ENCODE data around the gene CCDC27. TPM values are rescaled to one million over a fixed set of nuclear protein-coding genes. Genes with fewer than 3 reads are reported as not detected.

The CCDC27 gene
- polyA plus RNA-seq, 3 donors, result not detected

- DNase-seq, result no peak
- WGBS (ENCODE audit: insufficient coverage), result 92% methylated on average over 30 of the region's 34 CpGs
- H4K20me1 ChIP-seq (ENCODE audit: insufficient read depth, low read length), result peaks cover 89% of the 10 kb centered on the region
- H3K79me2 ChIP-seq (ENCODE audit: insufficient read depth, low read length), result peaks cover 74% of the 10 kb centered on the region
- H3K4me3 ChIP-seq (replicated peaks in 1 of 3; ENCODE audit: low read depth in 2 of 3, low read length in 3 of 3), result no peak overlapping the region
- no peak for TF ChIP-seq CTCF (IDR thresholded peaks at IDR 0.05)
- no peak overlapping the region for H3K9ac ChIP-seq (ENCODE audit: insufficient read depth, low read length, poor library complexity, severe bottlenecking)
- H3K4me2 ChIP-seq (replicated peaks; ENCODE audit: extremely low read depth, low read length, poor library complexity, severe bottlenecking), result no peak overlapping the region
- H3K36me3 Mint-ChIP-seq, result peaks cover 39 to 68% of the 10 kb centered on the region in 2 donors
- H3K9me3 ChIP-seq (replicated peaks in 1 of 2; ENCODE audit: control insufficient read depth in 1 of 2, insufficient read depth in 1 of 2, low read length in 2 of 2), result no peaks in the 10 kb centered on the region
- peaks cover 43 to 68% of the 10 kb centered on the region in 2 donors for H3K36me3 ChIP-seq (replicated peaks in 1 of 2; ENCODE audit: control insufficient read depth in 1 of 2, insufficient read depth in 2 of 2, low read length in 2 of 2)
- peaks cover 0 to 1% (median 0%) of the 10 kb centered on the region in 3 donors for H3K27me3 Mint-ChIP-seq (ENCODE audit: low read depth in 3 of 3)
- H3K27me3 ChIP-seq (ENCODE audit: control insufficient read depth in 2 of 2, insufficient read depth in 2 of 2, low read length in 2 of 2), result no peaks in the 10 kb centered on the region
- H3K4me1 ChIP-seq (ENCODE audit: control insufficient read depth in 1 of 2, insufficient read depth in 2 of 2, low read length in 2 of 2), result peaks cover 14 to 17% of the 10 kb centered on the region in 2 donors
- H3K27ac ChIP-seq (ENCODE audit: low read depth in 1 of 2, low read length in 2 of 2), result no peak overlapping the region
- no peaks in the 10 kb centered on the region for H3K9me3 Mint-ChIP-seq
- peak overlapping the region in 2 of 7 donors; percentile 25 to 86 for H3K27ac Mint-ChIP-seq
- intact Hi-C loops (cut with micrococcal nuclease), result no loop called here
- H2AFZ ChIP-seq (ENCODE audit: insufficient read depth, low read depth, low read length, poor library complexity, severe bottlenecking), result no peak overlapping the region
- peaks cover 29% of the 10 kb centered on the region for H3K4me1 Mint-ChIP-seq
- H3K4me3 Mint-ChIP-seq, result no peak overlapping the region
These were observed 37.4 kb downstream of the CCDC27 start for GRCh38 chr1:3789421-3790300.

- no peak for TF ChIP-seq CTCF (IDR thresholded peaks at IDR 0.05)
- no peak overlapping the region for H3K4me2 ChIP-seq (replicated peaks; ENCODE audit: extremely low read depth, low read length, poor library complexity, severe bottlenecking)
- H4K20me1 ChIP-seq (ENCODE audit: insufficient read depth, low read length), result peaks cover 97% of the 10 kb centered on the region
- H3K9me3 ChIP-seq (replicated peaks in 1 of 2; ENCODE audit: control insufficient read depth in 1 of 2, insufficient read depth in 1 of 2, low read length in 2 of 2), result no peaks in the 10 kb centered on the region
- Mint-ChIP-seq H3K27me3 (ENCODE audit: low read depth in 3 of 3) (peaks cover 0 to 1% (median 0%) of the 10 kb centered on the region in 3 donors), H3K36me3 (peaks cover 30 to 60% of the 10 kb centered on the region in 2 donors), H3K9me3 (no peaks in the 10 kb centered on the region), H3K27ac (no peak overlapping the region), H3K4me3 (no peak overlapping the region), H3K4me1 (peaks cover 38% of the 10 kb centered on the region)
- intact Hi-C loops (cut with micrococcal nuclease), result no loop called here
- no peak overlapping the region for H3K9ac ChIP-seq (ENCODE audit: insufficient read depth, low read length, poor library complexity, severe bottlenecking)
- H2AFZ ChIP-seq (ENCODE audit: insufficient read depth, low read depth, low read length, poor library complexity, severe bottlenecking), result no peak overlapping the region
- H3K79me2 ChIP-seq (ENCODE audit: insufficient read depth, low read length), result peaks cover 83% of the 10 kb centered on the region
- H3K4me3 ChIP-seq (replicated peaks in 1 of 3; ENCODE audit: low read depth in 2 of 3, low read length in 3 of 3), result no peak overlapping the region
- 94% methylated on average over 11 of the region's 12 CpGs for WGBS (ENCODE audit: insufficient coverage)
- peaks cover 22 to 26% of the 10 kb centered on the region in 2 donors for H3K4me1 ChIP-seq (ENCODE audit: control insufficient read depth in 1 of 2, insufficient read depth in 2 of 2, low read length in 2 of 2)
- no peaks in the 10 kb centered on the region for H3K27me3 ChIP-seq (ENCODE audit: control insufficient read depth in 2 of 2, insufficient read depth in 2 of 2, low read length in 2 of 2)
- peaks cover 35 to 60% of the 10 kb centered on the region in 2 donors for H3K36me3 ChIP-seq (replicated peaks in 1 of 2; ENCODE audit: control insufficient read depth in 1 of 2, insufficient read depth in 2 of 2, low read length in 2 of 2)
- no peak overlapping the region for H3K27ac ChIP-seq (ENCODE audit: low read depth in 1 of 2, low read length in 2 of 2)
- DNase-seq, result no peak
These were observed 38.3 kb downstream of the CCDC27 start for GRCh38 chr1:3790500-3790923.
